ENCODE measurements around the gene OGN.

OGN gene

GRCh38 chr9:92345582-92345981, 58.8 kb downstream of the OGN start:
- DNase-seq (ENCODE audit: low spot score), result no peak

- DNase-seq (ENCODE audit: low spot score), result no peak
Measured at GRCh38 chr9:92342825-92343488, 61.4 kb downstream of the OGN start.

DNA sequence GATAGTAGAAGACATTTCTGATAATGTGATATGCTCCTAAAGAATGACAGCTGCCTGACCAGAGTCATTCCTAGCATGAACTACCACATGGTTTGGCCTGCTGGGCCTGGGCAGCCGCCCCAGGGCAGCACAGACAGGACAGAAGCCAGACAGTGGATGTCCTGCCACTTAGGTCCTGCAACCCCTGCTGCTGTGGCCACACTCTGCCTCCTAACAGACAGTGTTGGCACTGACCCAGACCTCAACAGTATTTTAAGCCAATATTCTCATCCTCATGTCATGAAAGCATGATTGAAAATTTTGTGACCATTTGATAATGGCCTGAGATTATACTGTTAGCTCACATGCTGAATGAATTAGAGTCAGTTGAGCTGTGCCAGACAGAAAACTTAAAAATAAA, 62.8 kb downstream of the OGN start:
- DNase-seq (ENCODE audit: low spot score), result no peak

DNA sequence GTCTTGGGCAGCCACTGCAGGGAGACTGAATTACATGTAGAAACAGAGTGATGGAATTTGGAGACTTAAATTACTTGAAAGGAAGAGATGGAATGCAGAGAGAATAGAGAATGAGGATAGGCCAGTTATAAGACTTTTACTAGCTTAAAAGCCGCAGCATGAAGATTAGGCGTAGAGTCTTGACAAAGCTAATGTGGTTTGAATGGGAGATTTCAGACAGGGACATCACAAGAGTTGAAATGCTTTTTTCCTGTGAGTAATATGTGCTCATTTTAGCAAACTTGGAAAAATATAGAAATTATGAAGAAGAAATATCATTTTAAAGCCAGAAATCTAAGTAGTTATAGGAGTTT, 71.1 kb downstream of the OGN start:
- no peak for DNase-seq (ENCODE audit: low spot score)
